Adipose tissue (tissue), 3 donors: ENCODE measurements around the gene PABPC1L2B. TPM values are rescaled to one million over a fixed set of nuclear protein-coding genes. Genes with fewer than 3 reads are reported as not detected.
"Not testable (repeated sequence)": the region's sequence is repeated elsewhere in the genome, so short reads cannot be mapped to it uniquely, and the experiment has no call there.

Experiments used
- H3K27ac ChIP-seq: one replicate; pipeline ENCODE4 v1.5.1; 2013; ENCODE audit warnings: low read depth, low read length
- WGBS, 3 donors: extraction: QIAGEN DNeasy Blood & Tissue Kit; methylation state at CpG; one replicate each; pipeline ENCODE4 v1.1.7; 2013; 5-methylcytosine and 5-hydroxymethylcytosine counted together
- polyA plus RNA-seq, 3 donors: library from polyadenylated mRNA; stranded (reverse); fragments of 200-250 nt; gene quantifications; one replicate each; pipeline ENCODE4 v1.2.3, GENCODE V29; 2013
- donor health status: healthy with polysubstance abuse.
- donor health status: Bipolar disorder and iron deficiency.
- donor health status: healthy.

Gene PABPC1L2B
- polyA plus RNA-seq: not detected

DNA sequence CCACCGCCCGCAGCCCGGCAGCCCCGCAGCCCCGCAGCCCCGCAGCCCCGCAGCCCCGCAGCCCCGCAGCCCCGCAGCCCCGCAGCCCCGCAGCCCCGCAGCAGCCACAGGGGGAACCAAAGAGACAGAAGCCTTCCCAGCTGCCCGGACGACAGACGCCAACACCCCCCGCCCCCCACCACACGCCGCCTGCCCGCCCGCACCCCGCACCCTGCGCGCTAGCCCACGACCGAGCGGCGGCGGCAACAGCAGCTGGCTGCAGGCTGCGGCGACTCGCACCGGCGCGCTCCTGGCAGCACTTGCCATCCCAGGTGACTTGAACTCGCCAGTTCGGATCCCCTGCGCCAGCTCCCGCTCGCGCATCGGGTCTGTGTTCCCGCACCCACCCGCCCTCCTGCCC lies at the start of gene PABPC1L2B:
TSS of gene PABPC1L2B (plus strand) at position 207 of the 400 bp plus-strand sequence. CDS start 704 bp downstream, outside the sequence.
- not testable (repeated sequence) for H3K27ac ChIP-seq
- no CpG with 5 or more reads among the region's 44 CpGs for WGBS, 3 donors

DNA sequence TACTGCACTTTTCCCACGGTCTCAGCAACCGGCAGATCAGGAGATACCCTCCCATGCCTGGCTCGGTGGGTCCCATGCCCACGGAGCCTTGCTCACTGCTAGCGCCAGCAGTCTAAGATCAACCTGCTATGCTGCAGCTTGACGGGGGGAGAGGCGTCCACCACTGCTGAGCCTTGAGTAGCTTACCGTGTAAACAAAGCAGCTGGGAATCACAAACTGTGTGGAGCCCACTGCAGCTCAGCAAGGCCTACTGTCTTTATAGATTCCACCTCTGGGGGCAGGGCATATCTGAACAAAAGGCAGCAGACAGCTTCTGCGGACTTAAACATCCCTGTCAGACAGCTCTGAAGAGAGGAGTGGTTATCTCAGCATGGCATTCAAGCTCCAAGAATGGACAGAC lies 42.8 kb upstream of the PABPC1L2B start:
- WGBS, 3 donors: no CpG with 5 or more reads among the region's 9 CpGs

DNA sequence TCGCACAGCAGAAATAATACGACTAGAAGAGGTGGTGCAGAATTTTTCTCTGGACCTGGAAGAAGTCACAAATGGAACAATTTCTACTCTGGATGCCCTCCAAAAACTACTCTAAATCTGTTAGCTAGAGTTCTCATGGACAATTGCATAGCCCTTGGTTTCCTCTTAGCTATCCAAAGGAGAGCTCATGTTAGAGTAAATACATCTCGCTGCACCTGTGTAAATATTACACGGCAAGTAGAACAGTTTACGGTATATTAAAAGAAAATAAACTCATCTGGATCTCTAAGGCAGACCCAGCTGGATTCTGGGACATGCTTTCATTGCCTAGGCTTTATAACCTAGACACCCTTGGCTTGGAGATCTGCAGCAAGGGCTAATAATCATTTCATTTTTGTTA lies 30.9 kb upstream of the PABPC1L2B start:
- H3K27ac ChIP-seq: not testable (repeated sequence)
- no CpG with 5 or more reads among the region's 5 CpGs for WGBS, 3 donors

More for the DNA sequence above, 42.8 kb upstream of the PABPC1L2B start:
- H3K27ac ChIP-seq: not testable (repeated sequence)

DNA sequence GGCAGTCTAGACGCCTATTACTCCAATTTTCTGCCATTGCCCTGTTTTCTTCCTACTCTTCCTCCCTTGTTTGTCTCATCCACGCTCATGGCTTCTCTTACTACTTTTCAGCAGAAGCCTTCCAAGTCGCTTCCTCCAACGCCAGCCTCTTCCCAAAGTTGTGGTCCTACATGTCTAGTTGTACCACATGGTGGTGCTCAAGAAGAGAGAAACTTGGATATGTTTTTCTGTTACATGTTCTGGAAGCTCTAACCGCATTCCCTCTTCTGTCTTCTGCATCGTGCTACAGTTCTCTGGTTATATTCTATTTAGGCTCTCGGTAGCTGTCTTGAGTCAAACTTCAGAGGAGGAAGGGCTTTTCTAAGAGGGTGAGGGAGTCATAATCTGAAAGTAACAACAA lies 27.9 kb upstream of the PABPC1L2B start:
- H3K27ac ChIP-seq: not testable (repeated sequence)
- no CpG with 5 or more reads among the region's 7 CpGs for WGBS, 3 donors

DNA sequence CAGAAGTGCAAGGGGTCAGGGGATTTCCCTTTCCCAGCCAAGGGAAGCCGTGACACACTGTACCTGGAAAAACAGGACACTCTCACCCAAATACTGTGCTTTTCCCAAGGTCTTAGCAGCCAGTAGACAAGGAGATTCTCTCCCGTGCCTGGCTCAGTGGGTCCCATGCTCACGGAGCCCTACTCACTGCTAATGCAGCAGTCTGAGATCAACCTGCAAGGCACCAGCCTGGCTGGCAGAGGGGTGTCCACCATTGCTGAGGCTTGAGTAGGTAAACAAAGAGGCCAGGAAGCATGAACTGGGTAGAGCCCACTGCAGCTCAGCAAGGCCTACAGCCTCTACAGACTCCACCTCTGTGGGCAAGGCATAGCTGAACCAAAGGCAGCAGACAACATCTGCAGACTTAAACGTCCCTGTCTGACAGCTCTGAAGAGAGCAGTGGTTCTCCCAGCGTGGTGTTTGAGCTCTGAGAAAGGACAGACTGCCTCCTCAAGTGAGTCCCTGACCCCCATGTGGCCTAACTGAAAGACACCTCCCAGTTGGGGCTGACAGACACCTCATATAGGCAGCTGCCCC lies 21.8 kb upstream of the PABPC1L2B start:
- not testable (repeated sequence) for H3K27ac ChIP-seq
- 46 to 69% (median 56%) methylated on average over 4 to 5 of the region's 5 CpGs for WGBS, 3 donors

DNA sequence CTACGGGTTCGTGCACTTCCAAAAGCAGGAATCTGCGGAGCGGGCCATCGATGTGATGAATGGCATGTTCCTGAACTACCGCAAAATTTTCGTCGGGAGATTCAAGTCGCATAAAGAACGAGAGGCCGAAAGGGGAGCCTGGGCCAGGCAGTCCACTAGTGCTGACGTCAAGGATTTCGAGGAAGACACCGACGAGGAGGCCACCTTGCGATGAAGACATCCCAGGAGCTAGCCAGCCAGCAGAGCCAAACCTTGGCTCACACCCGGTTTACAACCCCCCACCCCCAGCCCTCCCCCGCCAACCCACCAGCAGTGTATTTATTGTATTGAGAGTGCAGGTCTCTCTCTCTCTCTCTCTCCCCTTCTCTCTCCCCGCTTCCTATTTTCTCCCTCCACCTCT lies 1.3 kb downstream of the PABPC1L2B start:
- no CpG with 5 or more reads among the region's 19 CpGs for WGBS, 3 donors
- not testable (repeated sequence) for H3K27ac ChIP-seq

DNA sequence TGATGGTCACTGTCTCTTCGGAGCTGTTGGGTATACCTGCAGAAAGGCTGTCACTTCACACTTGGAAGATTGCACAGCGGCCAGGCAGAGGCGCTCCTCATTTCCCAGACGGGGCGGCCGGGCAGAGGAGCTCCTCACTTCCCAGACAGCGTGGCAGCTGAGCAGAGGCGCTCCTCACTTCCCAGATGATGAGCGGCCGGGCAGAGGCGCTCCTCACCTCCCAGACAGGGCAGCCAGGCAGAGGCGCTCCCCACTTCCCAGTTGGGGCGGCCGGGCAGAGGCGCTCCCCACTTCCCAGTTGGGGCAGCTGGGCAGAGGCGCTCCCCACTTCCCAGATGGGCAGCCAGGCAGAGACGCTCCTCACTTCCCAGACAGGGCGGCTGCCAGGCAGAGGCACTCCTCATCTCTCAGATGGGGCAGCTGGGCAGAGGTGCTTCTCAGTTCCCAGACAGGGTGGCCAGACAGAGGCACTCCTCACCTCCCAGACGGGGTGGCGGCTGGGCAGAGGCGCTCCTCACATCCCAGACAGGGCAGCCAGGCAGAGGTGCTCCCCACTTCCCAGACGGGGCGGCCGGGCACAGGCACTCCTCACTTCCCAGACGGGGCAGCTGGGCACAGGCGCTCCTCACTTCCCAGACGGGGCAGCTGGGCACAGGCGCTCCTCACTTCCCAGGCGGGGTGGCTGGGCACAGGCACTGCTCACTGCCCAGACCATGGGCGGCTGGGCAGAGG lies 18.8 kb downstream of the PABPC1L2B start:
- WGBS, 3 donors: 90 to 91% (median 90%) methylated on average over 15 to 28 of the region's 30 CpGs
- no peak overlapping the region for H3K27ac ChIP-seq

DNA sequence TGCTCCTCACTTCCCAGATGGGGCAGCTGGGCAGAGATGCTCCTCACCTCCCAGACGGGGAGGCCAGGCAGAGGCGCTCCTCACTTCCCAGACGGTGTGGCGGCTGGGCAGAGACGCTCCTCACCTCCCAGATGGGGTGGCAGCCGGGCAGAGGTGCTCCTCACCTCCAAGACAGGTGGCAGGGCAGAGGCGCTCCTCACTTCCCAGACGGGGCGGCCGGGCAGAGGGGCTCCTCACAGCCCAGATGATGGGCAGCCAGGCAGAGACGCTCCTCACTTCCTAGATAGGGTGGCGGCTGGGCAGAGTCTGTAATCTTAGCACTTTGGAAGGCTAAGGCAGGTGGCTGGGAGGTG lies 19.3 kb downstream of the PABPC1L2B start:
- 93 to 100% (median 98%) methylated on average over 3 to 12 of the region's 12 CpGs for WGBS, 3 donors

DNA sequence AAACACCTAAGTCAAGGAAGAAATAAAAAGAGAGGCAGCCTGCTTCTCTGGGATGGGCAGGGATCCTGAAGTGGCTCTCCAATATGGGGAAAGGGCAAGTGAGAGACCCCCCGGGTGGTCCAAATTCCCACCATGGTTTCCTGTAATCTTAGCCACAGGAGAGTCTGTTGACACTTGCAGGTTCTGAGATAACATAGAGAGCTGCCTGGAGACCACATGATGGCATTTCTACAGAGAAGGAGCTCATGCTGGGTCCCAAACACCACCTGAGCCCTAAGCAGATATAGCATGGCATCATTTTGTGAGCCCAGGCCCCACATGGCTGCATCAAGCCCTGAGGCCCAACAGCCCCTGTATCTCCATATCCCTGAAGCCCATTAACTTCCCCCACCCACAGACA lies 26.1 kb downstream of the PABPC1L2B start:
- H3K27ac ChIP-seq: no peak overlapping the region
- 0 to 50% (median 43%) methylated on average over 1 of the region's 1 CpG for WGBS, 3 donors

More for the DNA sequence above, 19.3 kb downstream of the PABPC1L2B start:
- H3K27ac ChIP-seq: not testable (repeated sequence)

Other genes starting within 250 kb of the PABPC1L2B start
- under 1 TPM in 2 of 3 donors, not detected in 1; 0.07 to 0.94 TPM for gene DMRTC1B, start 226.0 kb upstream of the PABPC1L2B start, polyA plus RNA-seq
- gene FAM236B, start 220.3 kb upstream of the PABPC1L2B start, polyA plus RNA-seq: not detected
- gene FAM236D, start 194.7 kb upstream of the PABPC1L2B start, polyA plus RNA-seq: not detected
- gene FAM236C, start 90.3 kb upstream of the PABPC1L2B start, polyA plus RNA-seq: not detected
- not detected for gene FAM236A, start 64.7 kb upstream of the PABPC1L2B start, polyA plus RNA-seq
- gene DMRTC1, start 59.1 kb upstream of the PABPC1L2B start, polyA plus RNA-seq: under 1 TPM in 1 of 3 donors, not detected in 2; 0.48 TPM
- gene PABPC1L2A, start 76.6 kb downstream of the PABPC1L2B start, polyA plus RNA-seq: not detected
- gene NAP1L2, start 211.9 kb downstream of the PABPC1L2B start, polyA plus RNA-seq: 1 to 10 TPM; 1.2 to 2.0 (median 1.3) TPM